HG03378 (cell line): Measurements from ENCODE around the gene TBRG1.
A peak's percentile ranks its signal among the peaks of the same experiment; 100 is the strongest.
"Not testable (repeated sequence)": the region's sequence is repeated elsewhere in the genome, so short reads cannot be mapped to it uniquely, and the experiment has no call there.

ENCODE experiments used
- ATAC-seq: cut with Tn5 transposase; IDR thresholded peaks from one replicate; pipeline ENCODE4 v1.9.1; 2021; ENCODE audit warnings: mild to moderate bottlenecking, moderate library complexity; ENCODE audit not compliant: unreplicated experiment

Gene TBRG1

GRCh38 chr11:124622531-124623451 is at the start of gene TBRG1:
Gene TBRG1 (plus strand): TSS chr11:124622864. CDS start chr11:124623084, 220 bp downstream.
- peak; percentile 94 for ATAC-seq

- ATAC-seq = no peak
Observed at GRCh38 chr11:124577716-124578427, 44.8 kb upstream of the TBRG1 start.

GRCh38 chr11:124578761-124579160 is 43.9 kb upstream of the TBRG1 start:
- no peak for ATAC-seq

GRCh38 chr11:124581817-124582216 is 40.8 kb upstream of the TBRG1 start:
- ATAC-seq = no peak

- no peak for ATAC-seq
Observed at GRCh38 chr11:124582565-124582964, 40.1 kb upstream of the TBRG1 start.

- no peak for ATAC-seq
Observed at GRCh38 chr11:124583781-124584180, 38.9 kb upstream of the TBRG1 start.

- no peak for ATAC-seq
Observed at GRCh38 chr11:124584681-124585372, 37.8 kb upstream of the TBRG1 start.

GRCh38 chr11:124586238-124586860 is 36.3 kb upstream of the TBRG1 start:
- ATAC-seq = no peak

- ATAC-seq = no peak
Observed at GRCh38 chr11:124591430-124591829, 31.2 kb upstream of the TBRG1 start.

- ATAC-seq = no peak
Observed at GRCh38 chr11:124592627-124593026, 30.0 kb upstream of the TBRG1 start.

GRCh38 chr11:124595302-124595701 is 27.4 kb upstream of the TBRG1 start:
- ATAC-seq = no peak

- ATAC-seq = no peak
Observed at GRCh38 chr11:124597626-124598025, 25.0 kb upstream of the TBRG1 start.

- ATAC-seq = no peak
Observed at GRCh38 chr11:124600621-124601320, 21.9 kb upstream of the TBRG1 start.

GRCh38 chr11:124602193-124602592 is 20.5 kb upstream of the TBRG1 start:
- no peak for ATAC-seq

- not testable (repeated sequence) for ATAC-seq
Observed at GRCh38 chr11:124602723-124603122, 19.9 kb upstream of the TBRG1 start.

GRCh38 chr11:124605719-124606118 is 16.9 kb upstream of the TBRG1 start:
- ATAC-seq = no peak

- no peak for ATAC-seq
Observed at GRCh38 chr11:124608147-124608546, 14.5 kb upstream of the TBRG1 start.

- no peak for ATAC-seq
Observed at GRCh38 chr11:124610295-124610694, 12.4 kb upstream of the TBRG1 start.

- no peak for ATAC-seq
Observed at GRCh38 chr11:124611064-124611463, 11.6 kb upstream of the TBRG1 start, which contains the start of gene PANX3. Gene PANX3 (plus strand): TSS chr11:124611428. CDS start chr11:124611557, 129 bp downstream.

- no peak for ATAC-seq
Observed at GRCh38 chr11:124612045-124612444, 10.6 kb upstream of the TBRG1 start.
